GM04503 (cell line): Measurements from ENCODE around the gene DOCK11.

Source experiments
- DNase-seq: peaks from one replicate; pipeline ENCODE4 v3.0.0-alpha.2; 2012; ENCODE audit warnings: low read depth

DOCK11 gene

GRCh38 chrX:118630848-118631247 lies 135.2 kb downstream of the DOCK11 start:
- DNase-seq, result no peak

GRCh38 chrX:118631586-118631985 lies 136.0 kb downstream of the DOCK11 start:
- DNase-seq, result no peak

- no peak for DNase-seq
These were observed 137.2 kb downstream of the DOCK11 start for GRCh38 chrX:118632862-118633261.

GRCh38 chrX:118633530-118633929 lies 137.9 kb downstream of the DOCK11 start:
- no peak for DNase-seq

GRCh38 chrX:118634336-118634735 lies 138.7 kb downstream of the DOCK11 start:
- DNase-seq, result no peak

GRCh38 chrX:118637997-118638396 lies 142.4 kb downstream of the DOCK11 start:
- DNase-seq, result no peak

- DNase-seq, result no peak
These were observed 148.8 kb downstream of the DOCK11 start for GRCh38 chrX:118644378-118644777.

- DNase-seq, result peak; percentile 58
These were observed 157.1 kb downstream of the DOCK11 start for GRCh38 chrX:118652717-118653116.

- no peak for DNase-seq
These were observed 158.7 kb downstream of the DOCK11 start for GRCh38 chrX:118654331-118654730.

GRCh38 chrX:118655561-118656246 lies 160.1 kb downstream of the DOCK11 start:
- DNase-seq, result peak; percentile 27

- DNase-seq, result no peak
These were observed 161.8 kb downstream of the DOCK11 start for GRCh38 chrX:118657413-118657812.

- no peak for DNase-seq
These were observed 164.5 kb downstream of the DOCK11 start for GRCh38 chrX:118660085-118660484.

- DNase-seq, result no peak
These were observed 169.6 kb downstream of the DOCK11 start for GRCh38 chrX:118665204-118665603.

GRCh38 chrX:118666521-118666920 lies 170.9 kb downstream of the DOCK11 start:
- no peak for DNase-seq

GRCh38 chrX:118669435-118669834 lies 173.8 kb downstream of the DOCK11 start:
- DNase-seq, result no peak

GRCh38 chrX:118675326-118675965 lies 179.8 kb downstream of the DOCK11 start:
- DNase-seq, result no peak

GRCh38 chrX:118675966-118676349 lies 180.3 kb downstream of the DOCK11 start:
- no peak for DNase-seq

GRCh38 chrX:118677318-118677717 lies 181.7 kb downstream of the DOCK11 start:
- no peak for DNase-seq

- DNase-seq, result no peak
These were observed 183.7 kb downstream of the DOCK11 start for GRCh38 chrX:118679290-118679689.

GRCh38 chrX:118682258-118683014 lies 186.8 kb downstream of the DOCK11 start:
- no peak for DNase-seq

- no peak for DNase-seq
These were observed 189.8 kb downstream of the DOCK11 start for GRCh38 chrX:118685393-118685792.

GRCh38 chrX:118688935-118689334 lies 193.3 kb downstream of the DOCK11 start:
- no peak for DNase-seq

GRCh38 chrX:118693843-118694242 lies 198.2 kb downstream of the DOCK11 start:
- no peak for DNase-seq
